GM12873 (cell line): ENCODE results near the gene RAB6A.

Source experiments
- TF ChIP-seq, protein P1 (sequence below): IDR thresholded peaks from 2 replicates; pipeline ENCODE4 v1.5.1; 2012; ENCODE audit warnings: low read depth, mild to moderate bottlenecking, moderate library complexity, low read length, control low read depth; ENCODE audit not compliant: insufficient read depth; ENCODE audit errors: missing control alignments

RAB6A gene

GRCh38 chr11:73637012-73637411 lies 123.9 kb downstream of the RAB6A start:
- TF ChIP-seq, protein P1, sequence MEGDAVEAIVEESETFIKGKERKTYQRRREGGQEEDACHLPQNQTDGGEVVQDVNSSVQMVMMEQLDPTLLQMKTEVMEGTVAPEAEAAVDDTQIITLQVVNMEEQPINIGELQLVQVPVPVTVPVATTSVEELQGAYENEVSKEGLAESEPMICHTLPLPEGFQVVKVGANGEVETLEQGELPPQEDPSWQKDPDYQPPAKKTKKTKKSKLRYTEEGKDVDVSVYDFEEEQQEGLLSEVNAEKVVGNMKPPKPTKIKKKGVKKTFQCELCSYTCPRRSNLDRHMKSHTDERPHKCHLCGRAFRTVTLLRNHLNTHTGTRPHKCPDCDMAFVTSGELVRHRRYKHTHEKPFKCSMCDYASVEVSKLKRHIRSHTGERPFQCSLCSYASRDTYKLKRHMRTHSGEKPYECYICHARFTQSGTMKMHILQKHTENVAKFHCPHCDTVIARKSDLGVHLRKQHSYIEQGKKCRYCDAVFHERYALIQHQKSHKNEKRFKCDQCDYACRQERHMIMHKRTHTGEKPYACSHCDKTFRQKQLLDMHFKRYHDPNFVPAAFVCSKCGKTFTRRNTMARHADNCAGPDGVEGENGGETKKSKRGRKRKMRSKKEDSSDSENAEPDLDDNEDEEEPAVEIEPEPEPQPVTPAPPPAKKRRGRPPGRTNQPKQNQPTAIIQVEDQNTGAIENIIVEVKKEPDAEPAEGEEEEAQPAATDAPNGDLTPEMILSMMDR, result no peak

- TF ChIP-seq, protein P1, result no peak
Measured at GRCh38 chr11:73636249-73636648, 124.6 kb downstream of the RAB6A start.

DNA sequence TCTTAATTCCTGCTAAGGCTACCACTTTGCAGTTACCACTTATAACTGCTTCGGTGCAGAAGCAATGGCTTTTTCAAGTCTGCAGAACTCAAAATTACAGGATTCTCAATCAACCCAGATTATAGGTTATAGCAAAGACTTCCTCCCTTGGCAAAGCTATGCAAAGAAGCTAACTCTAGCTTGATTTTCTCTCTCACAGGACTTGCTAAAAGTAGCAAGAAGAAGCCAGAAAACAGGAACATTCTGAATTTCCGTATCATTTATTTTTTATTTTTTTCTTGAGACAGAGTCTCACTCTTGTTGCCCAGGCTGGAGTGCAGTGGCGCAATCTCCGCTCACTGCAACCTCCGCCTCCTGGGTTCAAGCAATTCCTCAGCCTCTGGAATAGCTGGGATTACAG lies 125.2 kb downstream of the RAB6A start:
- TF ChIP-seq, protein P1, result no peak

DNA sequence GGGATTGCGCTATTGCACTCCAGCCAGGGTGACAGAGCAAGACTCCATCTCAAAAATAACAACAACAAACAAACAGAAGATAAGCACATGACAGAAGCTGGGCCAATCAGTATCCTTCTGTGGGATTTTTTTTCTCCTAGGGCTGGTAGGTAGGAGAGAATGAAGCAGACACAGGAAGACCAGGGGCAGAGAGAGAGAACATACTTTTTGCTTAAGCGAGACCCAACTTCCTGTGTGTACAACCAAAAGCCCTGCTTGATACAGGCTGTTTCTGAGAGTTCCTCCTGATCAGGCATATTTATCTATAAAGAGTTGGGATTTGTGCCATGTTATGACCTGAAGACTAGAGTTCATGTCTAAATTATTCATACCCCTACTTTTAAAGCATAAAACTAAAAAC lies 126.9 kb downstream of the RAB6A start:
- TF ChIP-seq, protein P1, result no peak

DNA sequence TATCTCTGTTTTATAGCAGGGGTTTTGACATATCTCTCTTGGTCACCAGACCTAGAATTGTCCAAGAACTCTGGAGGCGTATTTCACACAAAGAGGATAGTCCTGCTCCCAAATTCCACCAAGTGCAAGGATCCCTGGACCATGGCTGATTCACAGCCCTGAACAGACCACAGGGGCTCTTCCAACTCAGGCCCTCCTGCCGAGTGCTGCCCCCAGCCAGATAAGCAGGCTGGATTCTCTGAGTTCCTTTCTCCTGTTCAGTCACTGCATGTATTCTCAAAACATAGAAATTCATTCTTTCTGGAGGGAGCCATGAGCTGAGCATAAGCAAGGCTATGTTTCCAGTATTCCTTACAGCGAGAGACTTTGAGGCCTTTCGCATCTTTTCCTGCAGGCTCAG lies 127.9 kb downstream of the RAB6A start:
- TF ChIP-seq, protein P1, result no peak

GRCh38 chr11:73629907-73630306 lies 131.0 kb downstream of the RAB6A start:
- TF ChIP-seq, protein P1, result no peak

GRCh38 chr11:73625696-73626318 lies 135.1 kb downstream of the RAB6A start:
- TF ChIP-seq, protein P1, result peak; percentile 86
